HepG2 (cell line): ENCODE data around the gene FIBCD1. TPM values are rescaled to one million over a fixed set of nuclear protein-coding genes. Genes with fewer than 3 reads are reported as not detected.

Experiments used
- ATAC-seq: fragments of 200-7000 bp; cut with Tn5 transposase; 3 replicates; pipeline ENCODE4 v1.9.1; 2020; ENCODE audit warnings: mild to moderate bottlenecking, moderate library complexity
- BruUV-seq: library from RNA; stranded (reverse); fragments of 400-500 nt; replicated peaks from 2 replicates; lab custom pipeline; 2021; lab: Mats Ljungman, UMichigan
- CTCF ChIA-PET: fragments of 300-600 bp; formaldehyde crosslinking; extraction: SDS; loops from one replicate; lab custom pipeline; 2021; ENCODE audit warnings: low total read pairs, inconsistent platforms, low intra/inter-chr PET ratio; lab: Yijun Ruan, JAX
- POLR2A ChIA-PET: fragments of 350-600 bp; sonication (Branson Sonifier 250); formaldehyde crosslinking; loops from one replicate; lab custom pipeline; 2020; ENCODE audit warnings: antibody characterized with exemption, inconsistent platforms; lab: Yijun Ruan, JAX
- DNase-seq: peaks from one replicate; pipeline ENCODE4 v3.0.0-alpha.2; 2015; ENCODE audit warnings: low spot score
- FAIRE-seq: peaks from 3 replicates; lab custom pipeline; 2011; peaks lifted over from hg19 to GRCh38; lab: Jason Lieb, UNC
- H2AFZ ChIP-seq: one replicate; pipeline ENCODE4 v1.6.1; 2011; ENCODE audit warnings: low read length, inconsistent platforms
- H3K27ac ChIP-seq: fragments of 300-600 bp; 3 replicates; pipeline ENCODE4 v1.8.0; 2011; ENCODE audit warnings: mixed run types, mild to moderate bottlenecking, mixed read lengths, low read length, inconsistent platforms; ENCODE audit not compliant: insufficient read depth; ENCODE audit errors: extremely low read length
- H3K27me3 ChIP-seq, 2 experiments: fragments of 200-600 bp in 1 of 2; 2 replicates in 1 of 2; 3 replicates in 1 of 2; pipeline versions ENCODE4 v1.6.0 to v1.8.0; 2011; ENCODE audit warnings: low read length in 2 of 2, mild to moderate bottlenecking in 2 of 2, moderate library complexity in 2 of 2, inconsistent platforms in 1 of 2; ENCODE audit not compliant: insufficient read depth in 2 of 2, control insufficient read depth in 1 of 2
- H3K36me3 ChIP-seq, 2 experiments: fragments of 200-600 bp in 1 of 2; replicated peaks in 1 of 2; 2 replicates in 1 of 2; 3 replicates in 1 of 2; pipeline versions ENCODE4 v1.5.1 to v1.8.0; 2011; ENCODE audit warnings: low read length in 2 of 2, inconsistent platforms in 1 of 2; ENCODE audit not compliant: insufficient read depth in 2 of 2, control insufficient read depth in 1 of 2
- H3K4me1 ChIP-seq: 2 replicates; pipeline ENCODE4 v1.5.1; 2012; ENCODE audit warnings: low read length, inconsistent platforms; ENCODE audit not compliant: insufficient read depth
- H3K4me2 ChIP-seq: 2 replicates; pipeline ENCODE4 v1.6.0; 2011; ENCODE audit warnings: low read depth, low read length, inconsistent platforms
- H3K4me3 ChIP-seq, 3 experiments: fragments of 200-600 bp in 1 of 3; sonication (generic), shearing (Covaris generic) in 1 of 3; replicated peaks in 1 of 3; 2 replicates each; pipeline ENCODE4 v1.5.1; 2011 to 2016; ENCODE audit warnings: low read length in 3 of 3, inconsistent platforms in 2 of 3, low read depth in 2 of 3, mild to moderate bottlenecking in 2 of 3, control low read depth in 1 of 3, mixed read lengths in 1 of 3; ENCODE audit not compliant: insufficient read depth in 1 of 3
- H3K79me2 ChIP-seq: one replicate; pipeline ENCODE4 v1.6.1; 2011; ENCODE audit warnings: low read length, inconsistent platforms; ENCODE audit not compliant: insufficient read depth
- H3K9ac ChIP-seq: 2 replicates; pipeline ENCODE4 v1.6.0; 2011; ENCODE audit warnings: mild to moderate bottlenecking, low read depth, low read length, inconsistent platforms; ENCODE audit not compliant: insufficient read depth
- H3K9me3 ChIP-seq: 2 replicates; pipeline ENCODE4 v1.5.1; 2012; ENCODE audit warnings: mild to moderate bottlenecking, low read length
- H4K20me1 ChIP-seq: 2 replicates; pipeline ENCODE4 v1.6.0; 2011; ENCODE audit warnings: inconsistent platforms, mild to moderate bottlenecking, low read length, moderate library complexity; ENCODE audit not compliant: insufficient read depth
- FUBP1 ChIP-seq: sonication (generic); formaldehyde crosslinking; IDR thresholded peaks from 2 replicates; pipeline ENCODE4 v1.5.1; 2020; ENCODE audit warnings: missing genetic modification reagents, mild to moderate bottlenecking, borderline replicate concordance
- HNF4G ChIP-seq, 2 experiments: sonication (generic) in 1 of 2; formaldehyde crosslinking in 1 of 2; IDR thresholded peaks; 2 replicates each; pipeline versions ENCODE4 v1.4.0 to v1.6.1; 2011 to 2020; ENCODE audit warnings: borderline replicate concordance in 2 of 2, low read depth in 2 of 2, mild to moderate bottlenecking in 2 of 2, low read length in 1 of 2, missing genetic modification reagents in 1 of 2, moderate library complexity in 1 of 2
- ISX ChIP-seq: sonication (generic); formaldehyde crosslinking; conservative IDR thresholded peaks from 2 replicates; pipeline ENCODE4 v1.5.0; 2020; ENCODE audit warnings: missing genetic modification reagents
- MEF2D ChIP-seq: sonication (generic); formaldehyde crosslinking; IDR thresholded peaks from 2 replicates; pipeline ENCODE4 v1.5.1; 2020; ENCODE audit warnings: mild to moderate bottlenecking, missing genetic modification reagents
- NCOA1 ChIP-seq: sonication (generic); formaldehyde crosslinking; IDR thresholded peaks from 2 replicates; pipeline ENCODE4 v1.9.0; 2021; ENCODE audit warnings: missing genetic modification reagents
- ZBTB25 ChIP-seq: IDR thresholded peaks from 2 replicates; pipeline ENCODE4 v1.6.1; 2018; ENCODE audit warnings: missing genetic modification reagents
- ZBTB3 ChIP-seq: sonication (generic); formaldehyde crosslinking; IDR thresholded peaks from 2 replicates; pipeline ENCODE4 v1.4.0; 2020; ENCODE audit warnings: low read depth, mild to moderate bottlenecking, moderate library complexity, missing genetic modification reagents, borderline replicate concordance
- ZBTB33 ChIP-seq: sonication (generic); formaldehyde crosslinking; IDR thresholded peaks from 2 replicates; pipeline ENCODE4 v1.4.0; 2020; ENCODE audit warnings: missing genetic modification reagents
- ZNF276 ChIP-seq: sonication (generic); formaldehyde crosslinking; IDR thresholded peaks from 2 replicates; pipeline ENCODE4 v1.4.0; 2020; ENCODE audit warnings: mild to moderate bottlenecking, low read depth, missing genetic modification reagents
- ZNF580 ChIP-seq: IDR thresholded peaks from 2 replicates; pipeline ENCODE4 v1.6.1; 2016; ENCODE audit warnings: low read depth, borderline replicate concordance
- ZNF800 ChIP-seq: sonication (generic); formaldehyde crosslinking; IDR thresholded peaks from 2 replicates; pipeline ENCODE4 v1.4.0; 2020; ENCODE audit warnings: missing genetic modification reagents
- WGBS: methylation state at CpG from one replicate; pipeline ENCODE4 v1.1.6; 2017; ENCODE audit warnings: low lambda C conversion rate; 5-methylcytosine and 5-hydroxymethylcytosine counted together
- in situ Hi-C: cut with HindIII; loops from 2 replicates; pipeline ENCODE4 v1.10.0; 2017; ENCODE audit warnings: low pct_unique_long_range_greater_than_20kb; ENCODE audit not compliant: extremely low pct_ligation_motif_present
- intact Hi-C: fragments of 100-400 bp; cut with micrococcal nuclease; formaldehyde crosslinking; loops from one replicate; pipeline ENCODE4 v1.10.0; 2022; ENCODE audit not compliant: unreplicated experiment
- polyA plus RNA-seq, 8 experiments: library from polyadenylated mRNA; depleted of rRNA in 3 of 8; stranded (reverse) in 7 of 8; unstranded in 1 of 8; fragments of >200 nt; fragmentation: Illumina TruSeq in 4 of 8; extraction: Trizol in 4 of 8; gene quantifications; 2 replicates each; pipeline versions ENCODE4 v1.2.1 to v1.2.3, GENCODE V29; 2011 to 2016; ENCODE audit warnings: low read depth in 4 of 8, missing spikeins in 1 of 8, mixed read lengths in 1 of 8; ENCODE audit not compliant: insufficient read depth in 1 of 8
- total RNA-seq, 5 experiments: library from RNA; depleted of rRNA; stranded (reverse); fragments of >200 nt; fragmentation: Illumina TruSeq; extraction: Trizol; gene quantifications; 2 replicates each; pipeline ENCODE4 v1.2.3, GENCODE V29; 2016; ENCODE audit warnings: low read depth in 1 of 5

Gene FIBCD1
- total and polyA plus RNA-seq, 2 of the 13 experiments (the other 11 are each of a cell fraction or from before 2014, with no cell fraction given), result 0.55 to 0.89 TPM

GRCh38 chr9:130982636-130983358 is 43.8 kb upstream of the FIBCD1 start (continued):
- TF ChIP-seq ZBTB25 (CRISPR knock-in tag), result no peak

- intact Hi-C loops, result no loop called here
- ChIA-PET POLR2A (no interaction called here), CTCF (no interaction called here)
- no peak overlapping the region for H2AFZ ChIP-seq
- no peaks in the 10 kb centered on the region for H3K4me1 ChIP-seq
- H3K9me3 ChIP-seq, result no peaks in the 10 kb centered on the region
- no peak for ATAC-seq
- H3K27ac ChIP-seq, result no peak overlapping the region
- no peak for DNase-seq
- no peaks in the 10 kb centered on the region for H3K79me2 ChIP-seq
- H3K36me3 ChIP-seq, result no peaks in the 10 kb centered on the region
- FAIRE-seq, result no peak
- peaks cover 13 to 87% of the 10 kb centered on the region in 2 experiments for H3K27me3 ChIP-seq
- WGBS, result 5% methylated on average over 11 of the region's 14 CpGs
- in situ Hi-C loops, result no loop called here
- no peak overlapping the region for H3K4me2 ChIP-seq
- no peak overlapping the region for H3K4me3 ChIP-seq
- no peak overlapping the region for H3K9ac ChIP-seq
- BruUV-seq, result no TSS peak
- no peaks in the 10 kb centered on the region for H4K20me1 ChIP-seq
- no peak for TF ChIP-seq FUBP1 (CRISPR knock-in tag)
- TF ChIP-seq ZBTB33 (CRISPR knock-in tag), result no peak
- TF ChIP-seq ZNF800 (CRISPR knock-in tag), result no peak
- no peak for TF ChIP-seq ZNF580
- TF ChIP-seq ZBTB3 (CRISPR knock-in tag), result no peak
- no peak for TF ChIP-seq NCOA1 (CRISPR knock-in tag)
- TF ChIP-seq MEF2D (CRISPR knock-in tag), result no peak
- TF ChIP-seq ZNF276, result no peak
- no peak for TF ChIP-seq ISX (CRISPR knock-in tag)
- no peak for TF ChIP-seq HNF4G (IDR thresholded peaks at IDR 0.05; ENCODE audit: borderline replicate concordance, low read depth, low read length)
- no peak for TF ChIP-seq HNF4G (CRISPR knock-in tag; IDR thresholded peaks at IDR 0.05; ENCODE audit: borderline replicate concordance, low read depth)
Measured at GRCh38 chr9:130981756-130982137, 42.7 kb upstream of the FIBCD1 start.
